Measurements from ENCODE around the gene IDI2. TPM values are rescaled to one million over a fixed set of nuclear protein-coding genes. Genes with fewer than 3 reads are reported as not detected.

Gene IDI2
- total and polyA plus RNA-seq, 12 donors = 0.07 to 0.28 TPM; not detected in 10

GRCh38 chr10:983401-983800 lies 42.3 kb downstream of the IDI2 start:
- WGBS, 4 donors = 89 to 99% (median 94%) methylated on average over 6 of the region's 6 CpGs
- intact Hi-C loops (cut with DNase I) = loop anchor here in 1 of 2 donors (10.0 kb wide), 1 partner anchor 49 kb away; the partner anchor contains the start of gene LARP4B
- no peaks in the 10 kb centered on the region for H3K36me3 ChIP-seq (replicated peaks in 1 of 2)
- no peak overlapping the region for H3K4me3 ChIP-seq
- TF ChIP-seq, protein P1, sequence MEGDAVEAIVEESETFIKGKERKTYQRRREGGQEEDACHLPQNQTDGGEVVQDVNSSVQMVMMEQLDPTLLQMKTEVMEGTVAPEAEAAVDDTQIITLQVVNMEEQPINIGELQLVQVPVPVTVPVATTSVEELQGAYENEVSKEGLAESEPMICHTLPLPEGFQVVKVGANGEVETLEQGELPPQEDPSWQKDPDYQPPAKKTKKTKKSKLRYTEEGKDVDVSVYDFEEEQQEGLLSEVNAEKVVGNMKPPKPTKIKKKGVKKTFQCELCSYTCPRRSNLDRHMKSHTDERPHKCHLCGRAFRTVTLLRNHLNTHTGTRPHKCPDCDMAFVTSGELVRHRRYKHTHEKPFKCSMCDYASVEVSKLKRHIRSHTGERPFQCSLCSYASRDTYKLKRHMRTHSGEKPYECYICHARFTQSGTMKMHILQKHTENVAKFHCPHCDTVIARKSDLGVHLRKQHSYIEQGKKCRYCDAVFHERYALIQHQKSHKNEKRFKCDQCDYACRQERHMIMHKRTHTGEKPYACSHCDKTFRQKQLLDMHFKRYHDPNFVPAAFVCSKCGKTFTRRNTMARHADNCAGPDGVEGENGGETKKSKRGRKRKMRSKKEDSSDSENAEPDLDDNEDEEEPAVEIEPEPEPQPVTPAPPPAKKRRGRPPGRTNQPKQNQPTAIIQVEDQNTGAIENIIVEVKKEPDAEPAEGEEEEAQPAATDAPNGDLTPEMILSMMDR (IDR thresholded peaks at IDR 0.05) = no peak
- no peak for TF ChIP-seq POLR2A (IDR thresholded peaks at IDR 0.05)
- DNase-seq = peak in 2 of 7 donors; percentile 4 to 31
- H3K9me3 ChIP-seq (replicated peaks in 1 of 3) = peaks cover 0 to 7% (median 0%) of the 10 kb centered on the region in 3 donors
- H3K4me1 ChIP-seq (replicated peaks in 1 of 2) = peaks cover 7 to 11% of the 10 kb centered on the region in 2 donors
- no peaks in the 10 kb centered on the region for H3K27me3 ChIP-seq
- H3K27ac ChIP-seq = no peak overlapping the region

- DNase-seq = peak in 1 of 7 donors; percentile 15
- intact Hi-C loops (cut with DNase I) = loop anchor here in 1 of 2 donors (10.0 kb wide), 1 partner anchor 46 kb away; the partner anchor contains the start of gene LARP4B
- Histone ChIP-seq H3K4me3 (no peak overlapping the region), H3K9me3 (replicated peaks in 1 of 3) (peaks cover 0 to 7% (median 0%) of the 10 kb centered on the region in 3 donors), H3K27me3 (no peaks in the 10 kb centered on the region), H3K36me3 (replicated peaks in 1 of 2) (no peaks in the 10 kb centered on the region), H3K4me1 (replicated peaks in 1 of 2) (no peaks in the 10 kb centered on the region), H3K27ac (no peak overlapping the region)
- 96 to 99% (median 97%) methylated on average over 5 of the region's 5 CpGs for WGBS, 4 donors
- TF ChIP-seq, protein P1 (IDR thresholded peaks at IDR 0.05) = no peak
- TF ChIP-seq POLR2A (IDR thresholded peaks at IDR 0.05) = no peak
These were observed 45.1 kb downstream of the IDI2 start for GRCh38 chr10:980468-981093.

DNA sequence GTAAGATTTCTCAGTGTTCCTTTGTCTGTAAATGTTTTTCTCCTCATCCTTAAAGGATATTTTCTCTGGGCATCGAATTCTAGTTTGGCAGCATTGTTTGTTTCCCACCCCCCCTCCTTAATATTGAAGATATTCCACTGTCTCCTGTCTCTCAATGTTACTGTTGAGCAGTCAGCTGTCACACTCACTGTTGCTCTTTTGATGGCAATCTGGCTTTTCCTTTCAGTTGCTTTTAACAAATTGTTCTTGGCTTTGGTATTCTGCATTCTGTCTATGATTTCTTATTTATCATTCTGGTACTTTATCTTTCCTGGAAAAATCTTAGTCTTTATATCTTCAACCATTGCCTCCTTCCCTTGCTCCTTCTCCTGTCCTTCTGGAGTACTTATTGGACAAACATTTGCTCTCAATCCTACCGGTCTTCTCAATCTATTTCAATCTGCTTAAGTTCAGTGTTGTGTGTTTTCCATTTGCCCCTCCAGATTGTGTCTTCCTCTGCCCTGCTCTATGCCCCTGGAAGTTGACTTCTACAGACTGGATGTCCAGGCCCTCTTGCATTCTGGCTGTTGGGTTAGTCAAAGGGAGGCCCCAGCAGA lies 46.7 kb downstream of the IDI2 start:
- DNase-seq = no peak
- no peak overlapping the region for H3K4me3 ChIP-seq
- H3K27ac ChIP-seq = no peak overlapping the region
- 88 to 96% (median 91%) methylated on average over 2 of the region's 2 CpGs for WGBS, 4 donors
- H3K4me1 ChIP-seq (replicated peaks in 1 of 2) = no peaks in the 10 kb centered on the region
- no peaks in the 10 kb centered on the region for H3K36me3 ChIP-seq (replicated peaks in 1 of 2)
- H3K9me3 ChIP-seq (replicated peaks in 1 of 3) = peaks cover 0 to 7% (median 0%) of the 10 kb centered on the region in 3 donors
- TF ChIP-seq, protein P1 (IDR thresholded peaks at IDR 0.05) = no peak
- no peak for TF ChIP-seq POLR2A (IDR thresholded peaks at IDR 0.05)
- H3K27me3 ChIP-seq = no peaks in the 10 kb centered on the region
- intact Hi-C loops (cut with DNase I) = no loop called here

GRCh38 chr10:976316-976715 lies 49.3 kb downstream of the IDI2 start:
- Histone ChIP-seq H3K4me3 (no peak overlapping the region), H3K4me1 (replicated peaks in 1 of 2) (peaks cover 5 to 6% of the 10 kb centered on the region in 2 donors), H3K27me3 (no peaks in the 10 kb centered on the region), H3K36me3 (replicated peaks in 1 of 2) (no peaks in the 10 kb centered on the region), H3K27ac (no peak overlapping the region), H3K9me3 (replicated peaks in 1 of 3) (peaks cover 0 to 7% (median 0%) of the 10 kb centered on the region in 3 donors)
- WGBS, 4 donors = 94 to 97% (median 95%) methylated on average over 12 to 22 of the region's 22 CpGs
- no peak for DNase-seq
- TF ChIP-seq, protein P1 (IDR thresholded peaks at IDR 0.05) = no peak
- TF ChIP-seq POLR2A (IDR thresholded peaks at IDR 0.05) = no peak
- intact Hi-C loops (cut with DNase I) = no loop called here

Measured in adrenal gland (tissue), 12 donors.